ACC112 (cell line): ENCODE results near the gene ATP6V1C2.

Experiments used
- H2AFZ ChIP-seq: fragments of 200-600 bp; sonication (generic); one replicate; pipeline ENCODE4 v1.6.0; 2017; ENCODE audit warnings: antibody characterized with exemption, low read length; ENCODE audit not compliant: unreplicated experiment
- H3K27ac ChIP-seq: fragments of 200-600 bp; sonication (generic); 2 replicates; pipeline ENCODE4 v1.5.1; 2014; ENCODE audit warnings: low read depth, mild to moderate bottlenecking, antibody characterized with exemption, low read length, moderate library complexity
- H3K27me3 ChIP-seq: fragments of 200-600 bp; sonication (generic); 2 replicates; pipeline ENCODE4 v1.6.1; 2014; ENCODE audit warnings: mild to moderate bottlenecking, antibody characterized with exemption, low read length, moderate library complexity, mixed read lengths; ENCODE audit not compliant: insufficient read depth
- H3K36me3 ChIP-seq: fragments of 200-600 bp; sonication (generic); 2 replicates; pipeline ENCODE4 v1.6.1; 2016; ENCODE audit warnings: mild to moderate bottlenecking, antibody characterized with exemption, low read length, moderate library complexity, mixed read lengths; ENCODE audit not compliant: insufficient read depth
- H3K4me1 ChIP-seq: fragments of 200-600 bp; sonication (generic); one replicate; pipeline ENCODE4 v1.6.1; 2016; ENCODE audit warnings: low read length, mixed read lengths; ENCODE audit not compliant: insufficient read depth, unreplicated experiment, control insufficient read depth
- H3K4me3 ChIP-seq: fragments of 200-600 bp; sonication (generic); 2 replicates; pipeline ENCODE4 v1.5.1; 2014; ENCODE audit warnings: mild to moderate bottlenecking, low read depth, low read length
- H3K79me2 ChIP-seq: fragments of 200-600 bp; sonication (generic); one replicate; pipeline ENCODE4 v1.6.0; 2016; ENCODE audit warnings: low read length; ENCODE audit not compliant: control insufficient read depth, unreplicated experiment, insufficient read depth

ATP6V1C2 gene

DNA sequence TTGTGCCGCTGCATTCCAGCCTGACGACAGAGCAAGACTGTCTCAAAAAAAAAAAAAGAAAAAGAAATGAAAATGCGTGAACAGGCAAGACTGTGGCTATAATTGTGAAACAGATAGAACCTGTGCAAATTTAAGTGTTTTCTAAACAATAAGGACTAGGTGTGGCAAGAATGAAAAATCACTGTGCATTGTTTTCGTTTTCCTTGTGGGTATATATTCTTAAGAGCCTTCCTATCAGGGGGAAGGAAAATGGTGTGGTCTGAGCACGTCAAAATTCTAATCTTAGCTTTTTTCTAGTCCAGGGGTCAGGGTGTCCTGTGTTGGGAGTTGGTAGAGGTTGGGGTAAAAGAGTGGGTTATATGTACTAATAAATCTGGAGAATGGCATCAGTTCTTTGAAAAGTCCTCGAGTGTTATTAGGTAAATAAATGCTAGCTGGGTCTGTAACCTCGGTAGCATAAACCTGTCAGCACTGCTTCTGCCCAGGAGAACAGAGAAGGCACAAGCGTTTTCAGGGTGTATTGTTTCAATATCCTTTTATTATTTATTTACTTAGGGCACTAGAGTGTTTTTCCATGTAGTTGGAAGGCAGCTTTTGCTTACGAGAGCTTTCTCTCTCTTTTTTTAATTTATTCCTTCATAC is 11.6 kb downstream of the ATP6V1C2 start:
- H3K27ac ChIP-seq, result no peak overlapping the region
- H3K4me1 ChIP-seq, result no peaks in the 10 kb centered on the region
- H3K79me2 ChIP-seq, result no peaks in the 10 kb centered on the region
- H3K4me3 ChIP-seq, result no peak overlapping the region
- H3K36me3 ChIP-seq, result no peaks in the 10 kb centered on the region
- H3K27me3 ChIP-seq, result no peaks in the 10 kb centered on the region
- H2AFZ ChIP-seq, result no peak overlapping the region

DNA sequence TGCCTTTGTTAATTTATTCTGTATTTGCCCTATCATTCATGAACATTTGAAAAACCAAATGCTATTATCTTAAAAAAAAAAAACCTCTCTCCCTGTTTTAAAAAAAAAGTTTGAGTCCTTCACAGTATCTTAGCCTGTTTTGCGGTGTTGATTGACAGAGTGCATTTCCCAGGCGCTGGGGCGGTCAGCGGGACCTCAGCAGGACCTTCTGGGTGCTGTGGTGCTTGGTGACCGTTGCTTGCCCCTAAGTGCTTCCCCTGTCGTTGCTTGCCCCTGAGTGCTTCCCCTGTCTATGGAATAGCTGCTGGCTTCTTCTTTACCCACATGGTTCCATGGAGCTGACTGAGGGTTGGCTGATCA is 12.1 kb downstream of the ATP6V1C2 start:
- Histone ChIP-seq H3K4me3 (no peak overlapping the region), H3K27ac (no peak overlapping the region), H3K27me3 (no peaks in the 10 kb centered on the region), H3K4me1 (no peaks in the 10 kb centered on the region), H2AFZ (no peak overlapping the region), H3K36me3 (no peaks in the 10 kb centered on the region), H3K79me2 (no peaks in the 10 kb centered on the region)

GRCh38 chr2:10733980-10734379 is 12.6 kb downstream of the ATP6V1C2 start:
- Histone ChIP-seq H3K27me3 (no peaks in the 10 kb centered on the region), H3K27ac (no peak overlapping the region), H3K4me3 (no peak overlapping the region), H3K4me1 (no peaks in the 10 kb centered on the region), H3K36me3 (no peaks in the 10 kb centered on the region), H2AFZ (no peak overlapping the region), H3K79me2 (no peaks in the 10 kb centered on the region)

GRCh38 chr2:10738192-10738591 is 16.8 kb downstream of the ATP6V1C2 start:
- no peaks in the 10 kb centered on the region for H3K4me1 ChIP-seq
- H3K27ac ChIP-seq, result no peak overlapping the region
- no peak overlapping the region for H2AFZ ChIP-seq
- no peak overlapping the region for H3K4me3 ChIP-seq
- no peaks in the 10 kb centered on the region for H3K27me3 ChIP-seq
- H3K79me2 ChIP-seq, result no peaks in the 10 kb centered on the region
- H3K36me3 ChIP-seq, result no peaks in the 10 kb centered on the region

DNA sequence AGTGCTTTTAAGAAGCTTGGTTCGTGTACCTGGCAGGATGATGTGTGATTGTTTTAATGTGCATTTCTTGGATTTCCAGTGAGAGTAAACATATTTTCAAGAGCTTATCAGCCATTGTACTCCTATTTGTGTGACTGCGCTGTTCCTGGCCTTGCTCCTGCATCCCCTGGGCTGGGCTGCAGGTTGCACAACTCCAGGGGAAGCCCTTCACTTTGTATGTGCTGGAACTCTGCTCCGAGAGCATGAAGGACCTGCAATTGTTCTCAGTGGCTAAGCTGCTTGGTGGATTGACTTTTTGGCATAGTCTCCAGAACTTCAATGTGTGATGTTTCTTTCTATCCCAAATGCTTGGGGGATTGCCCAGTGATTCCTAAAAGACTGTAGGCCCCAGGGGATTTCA is 18.8 kb downstream of the ATP6V1C2 start:
- Histone ChIP-seq H3K36me3 (no peaks in the 10 kb centered on the region), H3K27ac (no peak overlapping the region), H3K4me3 (no peak overlapping the region), H2AFZ (no peak overlapping the region), H3K4me1 (no peaks in the 10 kb centered on the region), H3K27me3 (no peaks in the 10 kb centered on the region), H3K79me2 (no peaks in the 10 kb centered on the region)

DNA sequence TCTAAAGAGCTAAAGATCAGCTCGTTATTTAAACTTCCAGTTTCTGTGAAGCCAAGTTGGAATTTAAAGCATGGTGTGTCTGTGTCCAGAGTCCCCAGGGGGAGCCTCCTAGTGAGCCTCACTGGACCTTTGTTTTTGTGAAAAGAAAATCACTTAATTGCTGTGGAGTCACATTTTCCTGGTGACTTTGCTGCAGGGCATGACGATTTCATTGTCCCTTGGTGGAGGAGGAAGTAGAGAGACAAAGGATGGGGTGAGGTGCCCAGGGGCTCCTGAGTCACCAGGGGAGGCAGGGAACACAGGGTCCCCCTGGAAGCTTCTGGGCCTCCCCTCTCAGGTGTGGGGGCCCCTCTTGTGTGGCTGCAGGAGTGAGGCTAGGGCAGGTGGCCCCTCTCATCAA is 19.7 kb downstream of the ATP6V1C2 start:
- Histone ChIP-seq H3K36me3 (no peaks in the 10 kb centered on the region), H3K4me1 (no peaks in the 10 kb centered on the region), H3K4me3 (no peak overlapping the region), H2AFZ (no peak overlapping the region), H3K27ac (no peak overlapping the region), H3K79me2 (no peaks in the 10 kb centered on the region), H3K27me3 (no peaks in the 10 kb centered on the region)

- Histone ChIP-seq H3K27ac (no peak overlapping the region), H3K36me3 (no peaks in the 10 kb centered on the region), H3K4me3 (no peak overlapping the region), H2AFZ (no peak overlapping the region), H3K27me3 (no peaks in the 10 kb centered on the region), H3K4me1 (no peaks in the 10 kb centered on the region), H3K79me2 (no peaks in the 10 kb centered on the region)
These were observed 21.2 kb downstream of the ATP6V1C2 start for GRCh38 chr2:10742666-10743065.

- H3K4me3 ChIP-seq, result no peak overlapping the region
- H3K27me3 ChIP-seq, result no peaks in the 10 kb centered on the region
- no peak overlapping the region for H3K27ac ChIP-seq
- no peaks in the 10 kb centered on the region for H3K79me2 ChIP-seq
- H3K4me1 ChIP-seq, result no peaks in the 10 kb centered on the region
- no peak overlapping the region for H2AFZ ChIP-seq
- H3K36me3 ChIP-seq, result no peaks in the 10 kb centered on the region
These were observed 29.2 kb downstream of the ATP6V1C2 start for GRCh38 chr2:10750610-10751009.

- Histone ChIP-seq H3K79me2 (no peaks in the 10 kb centered on the region), H3K4me3 (no peak overlapping the region), H3K4me1 (no peaks in the 10 kb centered on the region), H3K27ac (no peak overlapping the region), H2AFZ (no peak overlapping the region), H3K36me3 (no peaks in the 10 kb centered on the region), H3K27me3 (no peaks in the 10 kb centered on the region)
These were observed 30.8 kb downstream of the ATP6V1C2 start for GRCh38 chr2:10752236-10752635.

DNA sequence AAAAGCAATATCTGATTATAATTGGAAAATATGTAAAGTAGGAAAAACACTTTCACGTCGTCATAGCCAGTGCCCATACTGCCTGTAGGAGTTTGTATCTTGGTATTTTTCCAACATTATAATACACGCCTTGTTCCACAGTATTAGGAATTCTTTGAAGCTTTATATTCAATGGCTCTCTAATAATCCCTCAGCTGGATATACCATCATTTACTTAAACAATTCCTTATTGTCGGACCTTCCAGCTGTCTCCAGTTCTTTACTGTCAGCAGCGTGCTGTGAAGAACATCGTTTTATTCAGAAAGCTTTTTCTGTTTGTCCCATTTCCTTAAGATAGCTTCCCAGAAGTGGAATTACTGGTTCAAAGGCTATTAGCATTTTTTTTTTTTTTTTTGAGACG is 31.7 kb downstream of the ATP6V1C2 start:
- H3K79me2 ChIP-seq, result no peaks in the 10 kb centered on the region
- no peaks in the 10 kb centered on the region for H3K36me3 ChIP-seq
- H2AFZ ChIP-seq, result no peak overlapping the region
- no peaks in the 10 kb centered on the region for H3K27me3 ChIP-seq
- H3K4me3 ChIP-seq, result no peak overlapping the region
- no peak overlapping the region for H3K27ac ChIP-seq
- no peaks in the 10 kb centered on the region for H3K4me1 ChIP-seq

GRCh38 chr2:10753876-10754275 is 32.4 kb downstream of the ATP6V1C2 start:
- no peak overlapping the region for H3K27ac ChIP-seq
- H3K79me2 ChIP-seq, result no peaks in the 10 kb centered on the region
- no peaks in the 10 kb centered on the region for H3K36me3 ChIP-seq
- no peaks in the 10 kb centered on the region for H3K27me3 ChIP-seq
- H3K4me1 ChIP-seq, result no peaks in the 10 kb centered on the region
- no peak overlapping the region for H3K4me3 ChIP-seq
- no peak overlapping the region for H2AFZ ChIP-seq
